PFSK-1 (cell line): ENCODE data around the gene RPS6KB1.

Experiments used
- FOXP2 ChIP-seq: optimal IDR thresholded peaks from 2 replicates; pipeline ENCODE3; 2011; ENCODE audit warnings: borderline replicate concordance, control low read depth, inconsistent platforms; ENCODE audit not compliant: insufficient read depth; ENCODE audit errors: extremely low read length, extremely low read depth
- POLR2AphosphoS5 ChIP-seq: IDR thresholded peaks from 2 replicates; pipeline ENCODE4 v1.6.1; 2012; ENCODE audit warnings: low read depth, mild to moderate bottlenecking, control low read depth, low read length, moderate library complexity
- SIN3A ChIP-seq: IDR thresholded peaks from 2 replicates; pipeline ENCODE4 v1.6.1; 2012; ENCODE audit warnings: mild to moderate bottlenecking, low read length, moderate library complexity, borderline replicate concordance; ENCODE audit not compliant: insufficient read depth
- TAF1 ChIP-seq: IDR thresholded peaks from 2 replicates; pipeline ENCODE4 v1.6.1; 2012; ENCODE audit warnings: low read length, control low read depth, borderline replicate concordance; ENCODE audit not compliant: insufficient read depth
- TF ChIP-seq, protein P1 (sequence below), 2 experiments: IDR thresholded peaks; 2 replicates each; pipeline versions ENCODE4 v1.6.1 to v1.8.0; 2011 to 2012; ENCODE audit warnings: low read depth in 2 of 2, low read length in 2 of 2, control low read depth in 1 of 2, inconsistent platforms in 1 of 2, mild to moderate bottlenecking in 1 of 2, moderate library complexity in 1 of 2; ENCODE audit not compliant: insufficient read depth in 1 of 2

RPS6KB1 gene

DNA sequence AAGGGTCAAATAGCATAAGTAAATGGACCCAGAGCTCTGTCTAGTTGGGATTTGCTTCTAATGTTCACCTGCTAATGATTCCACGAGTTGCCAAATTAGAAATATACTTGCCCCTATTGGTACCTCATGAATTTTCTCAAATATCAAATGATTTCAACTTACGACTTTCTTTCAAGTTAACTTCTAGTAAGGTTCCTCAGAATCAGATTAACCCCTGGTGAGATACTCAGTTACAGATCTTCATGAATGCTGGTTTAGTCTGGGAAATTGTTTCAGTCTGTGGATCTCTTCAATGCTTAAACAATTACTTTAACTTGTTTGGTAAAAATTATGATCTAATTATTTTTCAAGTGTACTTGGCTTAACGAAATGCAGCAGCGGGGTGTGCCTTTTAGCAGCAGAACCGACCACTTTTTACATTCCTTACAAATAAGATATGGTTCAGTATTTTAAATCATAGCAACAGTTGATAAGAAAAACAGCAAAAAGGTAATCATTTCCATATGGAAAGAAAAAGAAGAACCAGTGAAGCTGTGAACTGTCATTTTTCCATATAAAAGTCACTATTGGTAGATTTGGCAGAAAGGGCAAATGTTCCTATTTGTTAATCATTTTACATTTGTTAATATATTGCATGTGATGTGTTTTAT is 34.6 kb upstream of the RPS6KB1 start:
- TF ChIP-seq, protein P1, sequence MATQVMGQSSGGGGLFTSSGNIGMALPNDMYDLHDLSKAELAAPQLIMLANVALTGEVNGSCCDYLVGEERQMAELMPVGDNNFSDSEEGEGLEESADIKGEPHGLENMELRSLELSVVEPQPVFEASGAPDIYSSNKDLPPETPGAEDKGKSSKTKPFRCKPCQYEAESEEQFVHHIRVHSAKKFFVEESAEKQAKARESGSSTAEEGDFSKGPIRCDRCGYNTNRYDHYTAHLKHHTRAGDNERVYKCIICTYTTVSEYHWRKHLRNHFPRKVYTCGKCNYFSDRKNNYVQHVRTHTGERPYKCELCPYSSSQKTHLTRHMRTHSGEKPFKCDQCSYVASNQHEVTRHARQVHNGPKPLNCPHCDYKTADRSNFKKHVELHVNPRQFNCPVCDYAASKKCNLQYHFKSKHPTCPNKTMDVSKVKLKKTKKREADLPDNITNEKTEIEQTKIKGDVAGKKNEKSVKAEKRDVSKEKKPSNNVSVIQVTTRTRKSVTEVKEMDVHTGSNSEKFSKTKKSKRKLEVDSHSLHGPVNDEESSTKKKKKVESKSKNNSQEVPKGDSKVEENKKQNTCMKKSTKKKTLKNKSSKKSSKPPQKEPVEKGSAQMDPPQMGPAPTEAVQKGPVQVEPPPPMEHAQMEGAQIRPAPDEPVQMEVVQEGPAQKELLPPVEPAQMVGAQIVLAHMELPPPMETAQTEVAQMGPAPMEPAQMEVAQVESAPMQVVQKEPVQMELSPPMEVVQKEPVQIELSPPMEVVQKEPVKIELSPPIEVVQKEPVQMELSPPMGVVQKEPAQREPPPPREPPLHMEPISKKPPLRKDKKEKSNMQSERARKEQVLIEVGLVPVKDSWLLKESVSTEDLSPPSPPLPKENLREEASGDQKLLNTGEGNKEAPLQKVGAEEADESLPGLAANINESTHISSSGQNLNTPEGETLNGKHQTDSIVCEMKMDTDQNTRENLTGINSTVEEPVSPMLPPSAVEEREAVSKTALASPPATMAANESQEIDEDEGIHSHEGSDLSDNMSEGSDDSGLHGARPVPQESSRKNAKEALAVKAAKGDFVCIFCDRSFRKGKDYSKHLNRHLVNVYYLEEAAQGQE (IDR thresholded peaks at IDR 0.05; ENCODE audit: insufficient read depth in 1 of 2, low read depth in 2 of 2, low read length in 2 of 2): no peak
- TF ChIP-seq POLR2AphosphoS5: no peak
- TF ChIP-seq TAF1: no peak
- no peak for TF ChIP-seq FOXP2
- no peak for TF ChIP-seq SIN3A

GRCh38 chr17:59858932-59859331 is 34.0 kb upstream of the RPS6KB1 start:
- TF ChIP-seq FOXP2 (no peak), SIN3A (no peak), POLR2AphosphoS5 (no peak), TAF1 (no peak)
- TF ChIP-seq, protein P1 (IDR thresholded peaks at IDR 0.05; ENCODE audit: insufficient read depth in 1 of 2, low read depth in 2 of 2, low read length in 2 of 2): no peak

DNA sequence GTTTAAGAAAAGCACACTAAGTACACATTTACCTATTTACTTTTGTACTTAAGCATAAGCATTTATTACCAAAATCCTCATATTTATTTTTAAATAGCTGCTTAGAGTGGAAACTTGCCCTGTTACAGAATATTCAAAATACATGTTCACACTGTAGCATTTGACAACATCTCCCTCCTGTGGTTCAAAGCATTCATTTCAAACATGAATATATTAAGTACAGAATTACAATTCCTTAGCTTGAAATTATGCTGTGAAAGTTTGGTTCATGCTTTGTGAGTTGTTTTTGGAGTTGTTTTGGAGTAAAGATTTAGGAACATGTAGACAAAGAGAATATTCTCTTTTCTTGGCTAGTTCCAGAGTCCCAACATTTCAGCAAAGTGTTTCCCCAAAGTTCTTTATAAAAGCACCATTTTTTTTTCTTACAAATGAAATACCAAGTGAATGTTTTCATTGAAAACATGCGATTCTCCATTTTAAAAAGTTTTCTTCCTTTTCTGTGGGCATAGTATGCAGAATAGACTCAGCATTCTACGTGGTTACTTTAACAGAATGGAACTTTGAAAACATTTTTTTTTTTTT is 33.4 kb upstream of the RPS6KB1 start:
- no peak for TF ChIP-seq FOXP2
- TF ChIP-seq POLR2AphosphoS5: no peak
- TF ChIP-seq SIN3A: no peak
- TF ChIP-seq, protein P1 (IDR thresholded peaks at IDR 0.05; ENCODE audit: insufficient read depth in 1 of 2, low read depth in 2 of 2, low read length in 2 of 2): no peak
- no peak for TF ChIP-seq TAF1

DNA sequence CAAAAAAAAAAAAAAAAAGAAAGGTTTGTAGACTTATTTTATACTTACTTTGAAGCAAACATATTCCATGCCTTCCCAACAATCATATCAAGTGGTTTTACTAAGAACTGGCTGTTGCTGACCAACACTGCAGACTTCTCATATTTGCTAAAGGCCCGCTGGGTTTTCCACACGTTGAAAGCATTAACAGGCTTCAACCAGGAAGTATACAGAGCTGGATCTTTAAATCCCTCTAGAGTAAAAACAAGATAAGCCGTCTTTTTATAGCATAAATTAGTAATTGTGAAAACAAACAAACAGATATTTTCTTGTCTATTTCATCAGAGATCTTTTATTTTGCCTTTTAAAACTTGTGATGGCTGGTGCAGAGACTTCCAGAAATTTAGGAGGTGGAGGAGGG is 29.3 kb upstream of the RPS6KB1 start:
- no peak for TF ChIP-seq TAF1
- TF ChIP-seq, protein P1 (IDR thresholded peaks at IDR 0.05; ENCODE audit: insufficient read depth in 1 of 2, low read depth in 2 of 2, low read length in 2 of 2): no peak
- TF ChIP-seq FOXP2: no peak
- no peak for TF ChIP-seq SIN3A
- no peak for TF ChIP-seq POLR2AphosphoS5
